K562 (cell line): ENCODE results near the gene MAP2. TPM values are rescaled to one million over a fixed set of nuclear protein-coding genes. Genes with fewer than 3 reads are reported as not detected.

Experiments
- ATAC-seq: fragments of 200-7000 bp; cut with Tn5 transposase; 3 replicates; pipeline ENCODE4 v1.9.1; 2020; ENCODE audit warnings: moderate library complexity
- BruUV-seq: library from RNA; stranded (reverse); fragments of 400-500 nt; replicated peaks from 2 replicates; lab custom pipeline; 2021; lab: Mats Ljungman, UMichigan
- CTCF ChIA-PET: fragments of 300-600 bp; formaldehyde crosslinking; extraction: SDS; loops from one replicate; lab custom pipeline; 2021; ENCODE audit warnings: low intra/inter-chr PET ratio; lab: Yijun Ruan, JAX
- POLR2A ChIA-PET: fragments of 300-600, 350-650 bp; sonication (Branson Sonifier 250); formaldehyde crosslinking; extraction: SDS; loops from one replicate; lab custom pipeline; 2021; ENCODE audit warnings: antibody characterized with exemption, inconsistent platforms; lab: Yijun Ruan, JAX
- DNase-seq, 4 experiments: peaks; one replicate each; pipeline versions ENCODE4 v3.0.0 to v3.0.0-alpha.2; 2011 to 2018; ENCODE audit warnings: low spot score in 3 of 4, mixed read lengths in 3 of 4; ENCODE audit errors: extremely low read depth in 1 of 4
- FAIRE-seq: peaks from 2 replicates; lab custom pipeline; 2011; peaks lifted over from hg19 to GRCh38; lab: Jason Lieb, UNC
- H2AFZ ChIP-seq: 2 replicates; pipeline ENCODE4 v1.6.0; 2011; ENCODE audit warnings: low read depth, low read length, control low read depth, inconsistent platforms
- H3K27ac ChIP-seq: fragments of 200-600 bp; 3 replicates; pipeline ENCODE4 v1.8.0; 2011; ENCODE audit warnings: low read depth, mild to moderate bottlenecking, control low read depth, inconsistent platforms, low read length, moderate library complexity, mixed read lengths; ENCODE audit errors: extremely low read depth
- H3K27me3 ChIP-seq, 2 experiments: fragments of 300-600 bp in 1 of 2; 2 replicates in 1 of 2; 3 replicates in 1 of 2; pipeline versions ENCODE4 v1.6.0 to v1.8.0; 2011; ENCODE audit warnings: inconsistent platforms in 2 of 2, low read length in 2 of 2, mild to moderate bottlenecking in 1 of 2, mixed read lengths in 1 of 2, moderate library complexity in 1 of 2; ENCODE audit not compliant: control insufficient read depth in 2 of 2, insufficient read depth in 2 of 2
- H3K36me3 ChIP-seq: fragments of 300-600 bp; 3 replicates; pipeline ENCODE4 v1.8.0; 2011; ENCODE audit warnings: mild to moderate bottlenecking, low read length, inconsistent platforms; ENCODE audit not compliant: control insufficient read depth, insufficient read depth
- H3K4me1 ChIP-seq, 2 experiments: fragments of 200-600 bp in 1 of 2; replicated peaks in 1 of 2; 2 replicates in 1 of 2; 3 replicates in 1 of 2; pipeline versions ENCODE4 v1.5.1 to v1.8.0; 2011; ENCODE audit warnings: inconsistent platforms in 2 of 2, low read length in 2 of 2, mild to moderate bottlenecking in 1 of 2, mixed read lengths in 1 of 2, moderate library complexity in 1 of 2; ENCODE audit not compliant: control insufficient read depth in 2 of 2, insufficient read depth in 2 of 2
- H3K4me2 ChIP-seq: 2 replicates; pipeline ENCODE4 v1.6.1; 2011; ENCODE audit warnings: low read length, control low read depth, inconsistent platforms, mixed read lengths; ENCODE audit not compliant: insufficient read depth
- H3K4me3 ChIP-seq: fragments of 200-600 bp; sonication (generic), shearing (Covaris generic); 2 replicates; pipeline ENCODE4 v1.5.1; 2016; ENCODE audit warnings: control low read depth, inconsistent platforms
- H3K79me2 ChIP-seq: fragments of 200-600 bp; 3 replicates; pipeline ENCODE4 v1.8.0; 2011; ENCODE audit warnings: low read length, inconsistent platforms; ENCODE audit not compliant: control insufficient read depth, insufficient read depth
- H3K9ac ChIP-seq, 2 experiments: 2 replicates each; pipeline versions ENCODE4 v1.6.0 to v1.6.1; 2011; ENCODE audit warnings: low read depth in 2 of 2, low read length in 2 of 2, control low read depth in 1 of 2, inconsistent platforms in 1 of 2, mild to moderate bottlenecking in 1 of 2, mixed read lengths in 1 of 2; ENCODE audit not compliant: insufficient read depth in 1 of 2
- H3K9me1 ChIP-seq: one replicate; pipeline ENCODE4 v1.6.0; 2011; ENCODE audit warnings: inconsistent platforms, mild to moderate bottlenecking, low read length, moderate library complexity; ENCODE audit not compliant: control insufficient read depth, insufficient read depth
- H3K9me3 ChIP-seq: replicated peaks from 2 replicates; pipeline ENCODE4 v1.5.1; 2011; ENCODE audit warnings: low read depth, low read length, inconsistent platforms; ENCODE audit not compliant: control insufficient read depth, insufficient read depth
- H4K20me1 ChIP-seq: replicated peaks from 2 replicates; pipeline ENCODE4 v1.6.1; 2011; ENCODE audit warnings: low read length, inconsistent platforms, mixed read lengths; ENCODE audit not compliant: control insufficient read depth, insufficient read depth
- ARID3B ChIP-seq: fragments of 250-450 bp; sonication (Bioruptor Pico); IDR thresholded peaks from 2 replicates; pipeline ENCODE4 v1.4.0; 2020; ENCODE audit warnings: borderline replicate concordance
- BACH1 ChIP-seq: fragments of 200-800 bp; sonication (Bioruptor generic); IDR thresholded peaks from 2 replicates; pipeline ENCODE4 v1.6.1; 2016; ENCODE audit warnings: missing genetic modification characterization, missing compliant biosample characterization
- CEBPB ChIP-seq: fragments of 450-650 bp; IDR thresholded peaks from 2 replicates; pipeline ENCODE4 v1.6.1; 2016; ENCODE audit warnings: missing genetic modification characterization, missing compliant biosample characterization
- MITF ChIP-seq: IDR thresholded peaks from 2 replicates; pipeline ENCODE4 v1.6.1; 2014; ENCODE audit warnings: antibody characterized with exemption
- PHTF2 ChIP-seq: fragments of 250-450 bp; sonication (Bioruptor Pico); IDR thresholded peaks from 2 replicates; pipeline ENCODE4 v1.5.0; 2021; ENCODE audit warnings: mild to moderate bottlenecking
- PURB ChIP-seq: sonication (generic); formaldehyde crosslinking; IDR thresholded peaks from 2 replicates; pipeline ENCODE4 v1.9.0; 2021; ENCODE audit warnings: low read depth, mild to moderate bottlenecking, missing genetic modification reagents
- SAFB ChIP-seq: fragments of 200-400 bp; formaldehyde crosslinking; IDR thresholded peaks from 2 replicates; pipeline ENCODE4 v1.6.1; 2017; ENCODE audit warnings: low read depth, low read length, borderline replicate concordance
- TCFL5 ChIP-seq: fragments of 250-450 bp; sonication (Bioruptor Pico); conservative IDR thresholded peaks from 2 replicates; pipeline ENCODE4 v1.6.1; 2021; ENCODE audit warnings: mild to moderate bottlenecking, moderate library complexity, matching md5 sums
- ZNF23 ChIP-seq: fragments of 250-450 bp; sonication (Bioruptor Pico); IDR thresholded peaks from 2 replicates; pipeline ENCODE4 v1.4.0; 2020; ENCODE audit warnings: mild to moderate bottlenecking
- ZNF785 ChIP-seq: fragments of 250-450 bp; sonication (Bioruptor Pico); IDR thresholded peaks from 2 replicates; pipeline ENCODE4 v1.4.0; 2020; ENCODE audit warnings: mild to moderate bottlenecking
- WGBS: fragments of 100-300 bp; shearing (Covaris generic); methylation state at CpG from one replicate; pipeline ENCODE4 v1.1.6; 2016; ENCODE audit warnings: low coverage, mixed read lengths; ENCODE audit not compliant: insufficient coverage; ENCODE audit errors: missing lambda C conversion rate; 5-methylcytosine and 5-hydroxymethylcytosine counted together
- in situ Hi-C: fragments of 300-500 bp; cut with MboI; formaldehyde crosslinking; loops from 4 replicates; pipeline ENCODE4 v1.15.0; 2018; ENCODE audit warnings: inconsistent platforms, mixed read lengths
- intact Hi-C: fragments of 100-400 bp; cut with micrococcal nuclease; formaldehyde crosslinking; loops from 2 replicates; pipeline ENCODE4 v1.14.2; 2022
- polyA plus RNA-seq, 8 experiments: library from polyadenylated mRNA; depleted of rRNA in 4 of 8; stranded (reverse) in 5 of 8; unstranded in 3 of 8; fragments of >200 nt; fragmentation: Nextera tagmentation in 2 of 8; fragmentation: Illumina TruSeq in 1 of 8; extraction: Ambion mirVana in 2 of 8; extraction: Trizol in 1 of 8; gene quantifications; 2 replicates each; pipeline versions ENCODE4 v1.2.1 to v1.2.3, GENCODE V29; 2011 to 2014; ENCODE audit warnings: inconsistent platforms in 1 of 8, missing spikeins in 1 of 8
- total RNA-seq, 7 experiments: library from RNA; depleted of rRNA in 6 of 7; stranded (reverse); fragments of >200 nt in 6 of 7; fragmentation: Illumina TruSeq in 2 of 7; extraction: Trizol in 2 of 7; gene quantifications; 2 replicates each; pipeline versions ENCODE4 v1.2.1 to v1.2.3, GENCODE V29; 2011 to 2021; ENCODE audit warnings: low replicate concordance in 1 of 7
- TF ChIP-seq, protein P1 (sequence below): fragments of 450-650 bp; formaldehyde crosslinking; IDR thresholded peaks from 2 replicates; pipeline ENCODE4 v1.4.0; 2020; ENCODE audit warnings: mild to moderate bottlenecking, moderate library complexity

Gene MAP2
- total and polyA plus RNA-seq, 9 of the 15 experiments (the other 6 are each of a cell fraction or from before 2014, with no cell fraction given) = 0.13 TPM; not detected in 8

DNA sequence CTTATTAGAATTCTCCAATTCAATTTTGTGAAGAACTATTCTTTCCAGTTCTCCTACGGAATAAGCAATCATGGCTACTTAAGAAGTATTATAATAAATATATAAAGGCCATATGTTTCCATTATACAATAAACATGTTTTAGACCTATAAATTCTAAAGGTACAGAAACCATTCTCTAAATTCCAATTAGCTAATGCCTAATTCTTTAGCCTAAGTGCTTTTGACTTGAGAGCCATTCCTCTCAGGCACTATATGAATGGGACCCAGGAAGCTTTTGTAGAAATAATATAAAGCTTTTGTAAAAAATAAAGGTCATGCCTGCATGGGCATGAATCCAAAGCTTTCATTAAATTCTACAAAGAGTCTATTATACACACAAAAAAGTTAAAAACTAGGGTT is 186.8 kb downstream of the MAP2 start:
- Histone ChIP-seq H3K4me2 (no peak overlapping the region), H3K27me3 (no peaks in the 10 kb centered on the region), H3K79me2 (no peaks in the 10 kb centered on the region), H4K20me1 (no peaks in the 10 kb centered on the region), H3K4me3 (no peak overlapping the region), H3K9me3 (no peaks in the 10 kb centered on the region), H2AFZ (no peak overlapping the region), H3K36me3 (no peaks in the 10 kb centered on the region), H3K4me1 (no peaks in the 10 kb centered on the region), H3K27ac (no peak overlapping the region), H3K9me1 (no peaks in the 10 kb centered on the region), H3K9ac (no peak overlapping the region)
- ChIA-PET POLR2A (no interaction called here), CTCF (interaction anchor here (0.6 kb wide), 1 partner anchor 1184 kb away, joined by 3 read pairs; no protein-coding TSS in a partner anchor)
- intact Hi-C loops = no loop called here
- TF ChIP-seq TCFL5 (CRISPR knock-in tag) (no peak), ZNF785 (CRISPR knock-in tag) (no peak), CEBPB (tag) (no peak), PURB (no peak), ARID3B (CRISPR knock-in tag) (no peak), BACH1 (tag) (no peak), MITF (no peak), SAFB (no peak), ZNF23 (no peak), PHTF2 (CRISPR knock-in tag) (no peak)
- TF ChIP-seq, protein P1, sequence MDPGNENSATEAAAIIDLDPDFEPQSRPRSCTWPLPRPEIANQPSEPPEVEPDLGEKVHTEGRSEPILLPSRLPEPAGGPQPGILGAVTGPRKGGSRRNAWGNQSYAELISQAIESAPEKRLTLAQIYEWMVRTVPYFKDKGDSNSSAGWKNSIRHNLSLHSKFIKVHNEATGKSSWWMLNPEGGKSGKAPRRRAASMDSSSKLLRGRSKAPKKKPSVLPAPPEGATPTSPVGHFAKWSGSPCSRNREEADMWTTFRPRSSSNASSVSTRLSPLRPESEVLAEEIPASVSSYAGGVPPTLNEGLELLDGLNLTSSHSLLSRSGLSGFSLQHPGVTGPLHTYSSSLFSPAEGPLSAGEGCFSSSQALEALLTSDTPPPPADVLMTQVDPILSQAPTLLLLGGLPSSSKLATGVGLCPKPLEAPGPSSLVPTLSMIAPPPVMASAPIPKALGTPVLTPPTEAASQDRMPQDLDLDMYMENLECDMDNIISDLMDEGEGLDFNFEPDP (CRISPR knock-in tag) = no peak
- in situ Hi-C loops = no loop called here
- BruUV-seq = no TSS peak
- 0% methylated on average over 1 of the region's 1 CpG for WGBS
- DNase-seq (no peak), FAIRE-seq (no peak), ATAC-seq (no peak)
